Motor neuron (in vitro differentiated cells): Measurements from ENCODE around the gene RALGPS2. TPM values are rescaled to one million over a fixed set of nuclear protein-coding genes. Genes with fewer than 3 reads are reported as not detected.
"Not testable (repeated sequence)": the region's sequence is repeated elsewhere in the genome, so short reads cannot be mapped to it uniquely, and the experiment has no call there.

Experiments used
- ATAC-seq, 8 experiments: fragments of 200-7000 bp; cut with Tn5 transposase; replicated peaks in 6 of 8; 2 replicates each; pipeline ENCODE4 v1.8.0; 2021; ENCODE audit warnings: mild to moderate bottlenecking in 8 of 8, moderate library complexity in 8 of 8
- H3K27ac ChIP-seq, 2 donors: fragments of 250-450 bp; sonication (Bioruptor Pico); 2 replicates each; pipeline ENCODE4 v1.9.0; 2021; ENCODE audit warnings: antibody characterized with exemption in 2 of 2, mild to moderate bottlenecking in 2 of 2, moderate library complexity in 1 of 2
- H3K4me1 ChIP-seq, 2 donors: fragments of 250-450 bp; sonication (Bioruptor Pico); replicated peaks in 1 of 2; 2 replicates each; pipeline ENCODE4 v1.6.1; 2021; ENCODE audit warnings: antibody characterized with exemption in 2 of 2, mild to moderate bottlenecking in 2 of 2, moderate library complexity in 1 of 2
- H3K4me3 ChIP-seq, 5 donors: fragments of 250-450 bp; sonication (Bioruptor Pico); 2 replicates each; pipeline ENCODE4 v1.9.0; 2021; ENCODE audit warnings: antibody characterized with exemption in 5 of 5, mild to moderate bottlenecking in 5 of 5, moderate library complexity in 4 of 5
- WGBS, 10 experiments: fragments of 450-650 bp; shearing (Covaris generic); methylation state at CpG; one replicate each; pipeline ENCODE4 v1.0.0; 2022; 5-methylcytosine and 5-hydroxymethylcytosine counted together
- in situ Hi-C, 9 experiments: fragments of 400-800 bp; cut with MboI; loops; one replicate each; pipeline ENCODE4 v1.15.0; 2021; ENCODE audit warnings: low sequenced_read_pairs in 9 of 9, low pct_unique_long_range_greater_than_20kb in 2 of 9; ENCODE audit not compliant: unreplicated experiment in 9 of 9
- total RNA-seq, 8 experiments: library from RNA; unstranded; fragments of 300-600 nt; gene quantifications; 2 replicates each; pipeline versions ENCODE4 v1.2.3 to v1.2.4, GENCODE V29; 2022

Gene RALGPS2
- total RNA-seq, 8 experiments from 2014 or later, result 1.5 to 48.2 (median 23.5) TPM

DNA sequence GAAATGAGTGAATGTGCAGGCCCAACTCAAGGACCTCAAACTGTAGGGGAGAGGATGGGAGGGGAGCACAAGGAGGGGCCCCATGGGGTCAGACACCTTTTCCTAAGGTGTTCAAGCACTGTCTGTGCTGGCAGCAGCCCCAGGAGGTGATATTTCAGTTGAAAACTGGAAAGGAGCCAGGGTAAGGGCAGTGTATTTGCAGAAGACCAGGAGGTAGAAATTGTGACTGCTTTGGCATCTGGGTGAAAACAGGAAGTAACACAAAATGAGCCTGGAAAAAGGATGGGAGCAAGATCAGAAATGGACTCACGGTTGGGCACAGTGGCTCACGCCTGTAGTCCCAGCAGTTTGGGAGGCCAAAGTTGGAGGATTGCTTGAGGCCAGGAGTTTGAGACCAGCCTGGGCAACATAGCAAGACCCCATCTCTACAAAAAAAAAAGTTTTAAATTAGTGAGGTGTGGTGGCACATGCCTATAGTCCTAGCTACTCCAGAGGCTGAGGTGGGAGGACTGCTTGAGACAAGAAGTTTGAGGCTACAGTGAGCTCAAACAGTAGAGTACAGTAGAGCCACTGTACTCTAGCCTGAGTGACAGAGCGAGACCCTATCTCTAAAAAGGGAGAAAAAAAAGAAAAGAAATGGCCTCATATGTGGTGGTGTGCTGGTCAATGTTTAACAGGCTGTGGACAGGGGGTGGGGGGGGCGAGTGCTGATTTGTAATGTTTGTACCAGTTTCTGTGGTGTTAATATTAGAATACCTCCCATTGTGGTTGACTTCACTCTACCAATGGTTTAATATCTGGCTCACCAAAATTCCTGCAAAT is 222.0 kb downstream of the RALGPS2 start:
- in situ Hi-C loops, result no loop called here
- no peak for ATAC-seq
- Histone ChIP-seq H3K4me1 (peaks cover 0 to 15% of the 10 kb centered on the region in 2 donors), H3K27ac (no peak overlapping the region), H3K4me3 (no peak overlapping the region)
- WGBS, 10 experiments, result 0 to 93% (median 83%) methylated on average over 1 to 4 of the region's 4 CpGs; no CpG with 5 or more reads in 4 of the 10 experiments

DNA sequence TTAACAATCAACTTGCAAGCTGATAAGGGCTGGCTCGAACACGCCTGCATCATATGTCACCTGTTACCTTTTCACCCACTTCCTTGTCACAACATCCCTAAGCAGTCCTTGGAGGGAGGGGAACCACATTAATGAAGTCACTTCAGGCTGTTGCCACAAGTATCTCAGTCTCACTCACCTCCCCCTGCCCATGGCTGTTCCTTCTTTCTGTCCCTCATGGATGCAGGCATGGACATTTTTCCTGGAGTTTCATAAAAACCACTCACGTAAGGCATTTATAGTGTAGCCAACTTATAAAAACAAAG is 222.6 kb downstream of the RALGPS2 start:
- no peak for ATAC-seq
- in situ Hi-C loops, result no loop called here
- H3K27ac ChIP-seq, result no peak overlapping the region
- WGBS, 10 experiments, result 25 to 100% (median 100%) methylated on average over 1 to 3 of the region's 3 CpGs; no CpG with 5 or more reads in 1 of the 10 experiments
- H3K4me3 ChIP-seq, result no peak overlapping the region
- peaks cover 0 to 15% of the 10 kb centered on the region in 2 donors for H3K4me1 ChIP-seq

DNA sequence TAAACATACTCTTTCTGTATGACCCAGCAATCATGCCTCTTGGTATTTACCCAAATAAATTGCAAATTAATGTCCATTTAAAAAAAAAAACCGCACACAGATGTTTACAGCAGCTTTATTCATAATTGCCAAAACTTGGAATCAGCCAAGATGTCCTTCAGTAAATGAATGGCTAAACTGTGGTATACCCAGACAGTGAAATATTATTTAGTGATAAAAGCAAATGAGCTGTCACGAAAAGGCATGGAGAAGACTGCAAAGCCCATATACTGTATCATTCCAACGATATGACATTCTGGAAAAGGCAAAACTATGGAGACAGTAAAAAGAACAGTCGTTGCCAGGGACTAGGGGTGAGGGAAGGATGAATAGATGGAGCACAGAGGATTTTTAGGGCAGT is 223.6 kb downstream of the RALGPS2 start:
- H3K4me1 ChIP-seq, result peaks cover 0 to 15% of the 10 kb centered on the region in 2 donors
- in situ Hi-C loops, result no loop called here
- no peak overlapping the region for H3K4me3 ChIP-seq
- WGBS, 10 experiments, result 30 to 100% (median 81%) methylated on average over 1 to 4 of the region's 4 CpGs
- H3K27ac ChIP-seq, result no peak overlapping the region
- ATAC-seq, result no peak

DNA sequence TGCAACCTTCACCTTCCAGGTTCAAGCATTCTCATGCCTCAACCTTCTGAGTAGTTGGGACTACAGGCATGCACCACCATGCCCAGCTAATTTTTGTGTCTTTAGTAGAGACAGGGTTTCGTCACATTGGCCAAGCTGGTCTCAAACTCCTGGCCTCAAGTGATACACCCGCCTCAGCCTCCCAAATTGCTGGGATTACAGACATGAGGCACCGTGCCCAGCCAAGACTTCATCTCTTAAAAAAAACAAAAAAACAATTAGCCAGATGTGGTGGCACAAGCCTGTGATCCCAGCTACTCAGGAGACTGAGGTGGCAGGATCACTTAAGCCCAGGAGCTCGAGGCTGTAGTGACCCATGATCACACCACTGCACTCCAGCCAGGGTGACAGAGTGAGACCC is 224.8 kb downstream of the RALGPS2 start:
- 0 to 100% (median 80%) methylated on average over 1 to 4 of the region's 4 CpGs; no CpG with 5 or more reads in 1 of the 10 experiments for WGBS, 10 experiments
- not testable (repeated sequence) for H3K4me3 ChIP-seq, ATAC-seq, H3K27ac ChIP-seq
- H3K4me1 ChIP-seq, result peaks cover 0 to 15% of the 10 kb centered on the region in 2 donors
- in situ Hi-C loops, result loop anchor here in 1 of 9 experiments (25.0 kb wide), 1 partner anchor 413 kb away; no protein-coding TSS in a partner anchor

DNA sequence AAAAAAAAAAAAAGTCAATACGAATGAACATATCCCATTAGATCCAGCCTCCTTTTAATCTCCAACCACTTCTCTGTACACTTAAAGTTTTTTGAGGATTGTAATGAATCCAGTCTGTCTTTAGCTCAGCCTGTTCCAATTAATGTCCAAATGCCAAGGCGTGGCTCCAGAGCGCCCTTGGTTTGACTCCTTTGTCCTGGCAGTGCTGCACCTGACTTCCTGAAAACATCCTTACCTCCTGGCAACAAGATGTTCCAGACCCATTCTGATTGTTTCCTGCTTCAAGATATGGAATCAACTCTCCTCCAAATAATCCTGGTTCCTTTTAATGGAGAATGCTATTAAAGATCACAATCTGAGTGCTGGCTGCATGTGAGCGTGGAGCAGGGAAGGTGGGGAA is 226.6 kb downstream of the RALGPS2 start:
- in situ Hi-C loops, result loop anchor here in 1 of 9 experiments (25.0 kb wide), 1 partner anchor 414 kb away; no protein-coding TSS in a partner anchor
- H3K4me3 ChIP-seq, result no peak overlapping the region
- no peak for ATAC-seq
- H3K27ac ChIP-seq, result no peak overlapping the region
- 0 to 100% (median 92%) methylated on average over 1 to 4 of the region's 4 CpGs; no CpG with 5 or more reads in 2 of the 10 experiments for WGBS, 10 experiments
- peaks cover 0 to 3% of the 10 kb centered on the region in 2 donors for H3K4me1 ChIP-seq

DNA sequence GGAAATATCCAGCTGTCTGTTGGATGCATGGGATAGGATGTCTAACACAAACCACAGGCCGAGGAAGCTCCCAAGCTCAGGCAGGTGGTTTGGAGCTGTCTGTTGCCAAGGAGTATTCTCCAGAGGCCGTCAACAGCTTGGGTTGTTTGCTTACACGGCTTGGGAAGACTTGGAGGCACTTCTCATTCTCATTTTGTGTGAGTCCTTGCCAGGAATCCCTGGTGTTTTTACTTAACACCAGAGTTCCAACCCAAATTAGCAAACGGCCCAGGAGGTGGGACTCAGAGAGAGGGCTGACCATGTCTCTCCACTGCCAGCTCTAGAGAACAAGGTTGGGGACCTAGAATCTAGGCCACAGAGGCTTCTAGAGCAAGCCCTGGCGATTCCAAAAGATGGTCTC is 228.0 kb downstream of the RALGPS2 start:
- Histone ChIP-seq H3K4me3 (no peak overlapping the region), H3K4me1 (peaks cover 0 to 3% of the 10 kb centered on the region in 2 donors), H3K27ac (no peak overlapping the region)
- in situ Hi-C loops, result loop anchor here in 1 of 9 experiments (25.0 kb wide), 1 partner anchor 416 kb away; no protein-coding TSS in a partner anchor
- WGBS, 10 experiments, result 11 to 100% (median 68%) methylated on average over 1 to 5 of the region's 5 CpGs; no CpG with 5 or more reads in 2 of the 10 experiments
- ATAC-seq, result peak in 1 of 8 experiments; percentile 55

DNA sequence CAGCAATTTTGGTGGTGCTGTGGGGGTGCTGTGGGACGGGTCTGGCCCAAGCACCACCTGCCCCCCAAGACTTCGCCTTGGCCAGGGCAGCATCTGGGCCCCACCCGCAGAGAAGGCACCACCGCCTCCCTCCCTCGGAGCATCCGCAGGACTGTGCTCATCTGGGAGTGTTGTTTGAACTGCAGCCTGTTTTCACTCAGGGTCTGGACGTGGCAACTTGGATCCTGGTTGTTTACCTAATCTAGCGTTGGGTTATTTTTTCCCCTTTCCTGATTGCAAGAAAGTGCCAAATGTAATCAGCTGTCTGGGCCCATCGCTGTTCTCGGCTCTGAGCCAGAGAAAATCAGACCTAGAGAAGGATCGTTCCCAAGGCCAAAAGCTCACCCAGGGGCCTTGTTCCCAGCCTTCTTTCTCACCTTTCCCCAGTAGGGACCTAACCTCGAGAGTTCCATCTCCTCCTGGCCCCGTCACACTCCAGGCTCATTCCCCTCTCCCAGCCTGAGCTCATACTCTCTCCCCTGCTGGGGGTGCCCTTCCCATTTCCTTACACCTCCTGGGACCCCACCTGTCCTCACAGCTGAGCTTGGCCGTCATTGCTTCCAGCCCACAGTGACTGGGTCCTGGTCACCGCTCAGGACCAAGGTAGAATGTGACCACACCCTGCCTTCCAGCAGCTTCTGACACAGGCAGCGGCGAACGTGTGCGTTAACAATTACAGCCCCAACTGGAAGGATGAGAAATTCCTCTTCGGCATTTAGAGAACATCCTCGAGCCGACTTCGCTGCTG is 228.7 kb downstream of the RALGPS2 start:
- in situ Hi-C loops, result loop anchor here in 1 of 9 experiments (25.0 kb wide), 1 partner anchor 416 kb away; no protein-coding TSS in a partner anchor
- Histone ChIP-seq H3K27ac (no peak overlapping the region), H3K4me3 (no peak overlapping the region), H3K4me1 (peaks cover 0 to 3% of the 10 kb centered on the region in 2 donors)
- 10 to 93% (median 78%) methylated on average over 1 to 16 of the region's 23 CpGs; no CpG with 5 or more reads in 2 of the 10 experiments for WGBS, 10 experiments
- ATAC-seq, result peak in 2 of 8 experiments; percentile 35 to 65

DNA sequence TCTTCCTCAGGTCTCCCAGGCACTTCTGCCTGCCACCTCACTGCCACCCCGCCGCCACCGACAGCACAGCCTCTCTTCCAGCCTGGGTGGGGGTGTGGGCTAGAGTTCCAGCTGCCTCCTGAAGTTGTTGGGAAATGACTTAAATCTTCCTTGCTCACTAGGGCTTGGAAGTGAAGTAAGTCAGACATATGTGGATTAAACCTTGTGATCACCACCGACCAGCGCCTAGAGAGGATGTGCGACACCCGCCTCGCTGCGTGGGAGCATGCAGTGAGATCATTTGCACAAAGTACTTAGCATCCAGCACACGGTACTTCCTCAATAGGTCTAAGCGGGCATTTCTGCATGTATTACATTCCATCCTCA is 229.3 kb downstream of the RALGPS2 start:
- in situ Hi-C loops, result loop anchor here in 1 of 9 experiments (25.0 kb wide), 1 partner anchor 417 kb away; no protein-coding TSS in a partner anchor
- 20 to 97% (median 90%) methylated on average over 2 to 10 of the region's 11 CpGs; no CpG with 5 or more reads in 4 of the 10 experiments for WGBS, 10 experiments
- Histone ChIP-seq H3K4me1 (peaks cover 0 to 3% of the 10 kb centered on the region in 2 donors), H3K27ac (no peak overlapping the region), H3K4me3 (no peak overlapping the region)
- ATAC-seq, result peak in 2 of 8 experiments; percentile 77 to 86

DNA sequence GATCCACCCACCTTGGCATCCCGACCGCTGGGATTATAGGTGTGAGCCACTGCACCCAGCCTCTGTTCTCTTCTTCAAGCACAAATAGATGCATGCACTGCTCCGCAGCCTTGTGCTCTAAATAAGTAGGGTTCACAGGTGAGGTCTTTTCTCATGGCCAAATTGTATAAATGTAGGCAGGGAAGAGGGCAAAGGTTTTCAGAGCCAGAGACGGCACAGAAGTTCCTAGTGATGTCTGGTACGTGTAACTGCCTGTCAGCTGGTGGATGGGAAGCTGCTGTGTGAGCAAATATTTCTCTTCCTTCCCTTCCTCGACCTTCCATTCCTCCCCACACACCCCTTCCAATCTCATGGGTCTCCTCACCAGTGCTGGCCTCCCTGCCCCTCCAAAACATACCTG is 229.9 kb downstream of the RALGPS2 start:
- Histone ChIP-seq H3K27ac (no peak overlapping the region), H3K4me1 (peaks cover 0 to 3% of the 10 kb centered on the region in 2 donors), H3K4me3 (no peak overlapping the region)
- 33 to 90% (median 83%) methylated on average over 1 to 6 of the region's 6 CpGs; no CpG with 5 or more reads in 3 of the 10 experiments for WGBS, 10 experiments
- no peak for ATAC-seq
- in situ Hi-C loops, result loop anchor here in 1 of 9 experiments (25.0 kb wide), 1 partner anchor 418 kb away; no protein-coding TSS in a partner anchor

DNA sequence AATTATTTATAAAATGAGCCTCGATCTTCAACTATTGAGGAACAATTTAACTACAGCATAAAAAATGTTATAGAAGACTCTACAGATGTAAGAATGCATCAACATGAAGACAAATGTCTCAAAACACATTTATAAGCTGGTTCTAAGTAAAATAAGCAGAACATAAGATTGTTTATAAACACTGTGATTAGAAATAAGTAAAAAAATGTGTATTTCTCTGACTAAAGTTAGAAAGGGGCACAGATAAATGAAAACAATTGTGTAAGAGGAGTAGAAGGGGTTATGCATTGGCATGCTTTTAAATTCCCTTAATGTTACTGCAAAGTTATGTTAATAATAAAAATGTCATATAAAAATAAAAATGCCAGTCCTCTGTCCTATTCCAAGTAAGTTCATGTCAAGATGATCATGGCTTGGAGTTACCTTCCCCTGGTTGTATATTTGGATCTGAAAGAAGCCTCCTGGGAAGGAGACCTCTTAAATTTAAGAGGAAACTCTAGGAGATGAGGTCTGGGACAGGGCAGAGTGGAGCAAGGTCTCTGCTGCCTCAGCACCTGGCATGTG is 230.4 kb downstream of the RALGPS2 start:
- no peak overlapping the region for H3K4me3 ChIP-seq
- H3K4me1 ChIP-seq, result peaks cover 0 to 3% of the 10 kb centered on the region in 2 donors
- in situ Hi-C loops, result loop anchor here in 1 of 9 experiments (25.0 kb wide), 1 partner anchor 418 kb away; no protein-coding TSS in a partner anchor
- H3K27ac ChIP-seq, result no peak overlapping the region
- ATAC-seq, result no peak
- WGBS, 10 experiments, result 0 to 80% (median 40%) methylated on average over 1 of the region's 1 CpG; no CpG with 5 or more reads in 2 of the 10 experiments

DNA sequence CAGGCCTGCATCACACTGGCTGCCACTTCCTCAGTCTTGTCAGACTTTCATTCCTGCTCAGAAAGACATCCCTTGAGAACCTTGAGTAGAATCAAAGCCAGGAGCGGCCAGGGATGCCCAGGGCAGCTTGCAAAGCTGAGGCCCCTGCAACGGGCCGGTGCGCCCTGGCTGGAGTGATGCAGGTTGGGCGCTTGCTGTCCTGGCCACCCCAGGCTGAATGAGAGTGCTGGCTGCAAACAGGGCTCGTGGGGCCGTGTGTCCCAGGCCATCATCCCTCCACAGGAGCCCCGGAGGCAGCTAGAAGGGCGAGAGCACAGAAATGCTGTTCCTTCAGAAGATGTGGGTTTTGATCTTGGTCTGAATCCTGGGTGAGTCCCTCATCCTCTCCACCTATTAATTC is 233.4 kb downstream of the RALGPS2 start:
- no peak overlapping the region for H3K4me3 ChIP-seq
- H3K27ac ChIP-seq, result no peak overlapping the region
- in situ Hi-C loops, result loop anchor here in 1 of 9 experiments (25.0 kb wide), 1 partner anchor 421 kb away; no protein-coding TSS in a partner anchor
- ATAC-seq, result no peak
- 78 to 91% (median 87%) methylated on average over 4 to 8 of the region's 9 CpGs; no CpG with 5 or more reads in 7 of the 10 experiments for WGBS, 10 experiments
- no peaks in the 10 kb centered on the region for H3K4me1 ChIP-seq
